ENCODE data around the gene AARS1.
"Not testable (repeated sequence)": the region's sequence is repeated elsewhere in the genome, so short reads cannot be mapped to it uniquely, and the experiment has no call there.

AARS1 gene

GRCh38 chr16:70254180-70254964 lies 34.9 kb downstream of the AARS1 start:
- Mint-ChIP-seq H3K27ac (peak overlapping the region in 1 of 2 donors; percentile 19), H3K4me3 (no peak overlapping the region), H3K4me1 (peaks cover 35% of the 10 kb centered on the region), H3K9me3 (no peaks in the 10 kb centered on the region), H3K27me3 (no peaks in the 10 kb centered on the region)
- DNase-seq (peak in 1 of 2 donors; percentile 19), ATAC-seq (no peak)

GRCh38 chr16:70253291-70254106 lies 35.8 kb downstream of the AARS1 start:
- Mint-ChIP-seq H3K4me3 (no peak overlapping the region), H3K27ac (peak overlapping the region in 1 of 2 donors; percentile 19), H3K4me1 (peaks cover 42% of the 10 kb centered on the region), H3K27me3 (no peaks in the 10 kb centered on the region), H3K9me3 (no peaks in the 10 kb centered on the region)
- ATAC-seq (no peak), DNase-seq (peak; percentile 30 to 40)

- no peaks in the 10 kb centered on the region for H3K27me3 Mint-ChIP-seq
- peak; percentile 36 to 38 for DNase-seq
- H3K4me1 Mint-ChIP-seq = peaks cover 42% of the 10 kb centered on the region
- H3K9me3 Mint-ChIP-seq = no peaks in the 10 kb centered on the region
- peak overlapping the region in 1 of 2 donors; percentile 83 for H3K4me3 Mint-ChIP-seq
- ATAC-seq = no peak
- peak overlapping the region in 1 of 2 donors; percentile 97 for H3K27ac Mint-ChIP-seq
Observed at GRCh38 chr16:70252355-70252988, 36.8 kb downstream of the AARS1 start.

- peak; percentile 95 for DNase-seq
- Mint-ChIP-seq H3K27ac (peak within 1 kb of the TSS; percentile 96 to 97), H3K4me1 (peaks cover 45% of the 10 kb centered on the region), H3K4me3 (peak within 1 kb of the TSS; percentile 85 to 89), H3K9me3 (no peaks in the 10 kb centered on the region), H3K27me3 (no peaks in the 10 kb centered on the region)
- peak; percentile 88 for ATAC-seq
Observed at GRCh38 chr16:70251629-70252354, 37.5 kb downstream of the AARS1 start, which contains the start of gene EXOSC6. TSS of gene EXOSC6 (minus strand) at chr16:70251940. CDS start at chr16:70251900, 40 bp downstream.

GRCh38 chr16:70250748-70251628 lies 38.3 kb downstream of the AARS1 start:
- peak; percentile 75 for ATAC-seq
- H3K27ac Mint-ChIP-seq = peak overlapping the region in 1 of 2 donors; percentile 78
- peak overlapping the region; percentile 85 to 89 for H3K4me3 Mint-ChIP-seq
- no peaks in the 10 kb centered on the region for H3K27me3 Mint-ChIP-seq
- H3K9me3 Mint-ChIP-seq = no peaks in the 10 kb centered on the region
- peak in 1 of 2 donors; percentile 69 for DNase-seq
- peaks cover 50% of the 10 kb centered on the region for H3K4me1 Mint-ChIP-seq

GRCh38 chr16:70249697-70250096 lies 39.6 kb downstream of the AARS1 start:
- H3K9me3 Mint-ChIP-seq, H3K27me3 Mint-ChIP-seq, ATAC-seq, DNase-seq: not testable (repeated sequence)
- Mint-ChIP-seq H3K4me3 (peak overlapping the region; percentile 64 to 85), H3K4me1 (peaks cover 50% of the 10 kb centered on the region), H3K27ac (peak overlapping the region; percentile 40 to 54)

- not testable (repeated sequence) for DNase-seq, H3K4me1 Mint-ChIP-seq, H3K4me3 Mint-ChIP-seq, ATAC-seq, H3K27me3 Mint-ChIP-seq, H3K9me3 Mint-ChIP-seq
- H3K27ac Mint-ChIP-seq = peak overlapping the region in 1 of 2 donors; percentile 16
Observed at GRCh38 chr16:70238773-70239172, 50.5 kb downstream of the AARS1 start.

GRCh38 chr16:70231831-70232230 lies 57.5 kb downstream of the AARS1 start:
- H3K27me3 Mint-ChIP-seq = not testable (repeated sequence)

GRCh38 chr16:70226024-70226423 lies 63.3 kb downstream of the AARS1 start:
- not testable (repeated sequence) for ATAC-seq, H3K9me3 Mint-ChIP-seq, H3K27ac Mint-ChIP-seq, H3K4me3 Mint-ChIP-seq, H3K27me3 Mint-ChIP-seq, DNase-seq
- peaks cover 17% of the 10 kb centered on the region for H3K4me1 Mint-ChIP-seq

More at GRCh38 chr16:70231831-70232230, 57.5 kb downstream of the AARS1 start:
- H3K9me3 Mint-ChIP-seq, H3K4me3 Mint-ChIP-seq, ATAC-seq, DNase-seq, H3K4me1 Mint-ChIP-seq, H3K27ac Mint-ChIP-seq: not testable (repeated sequence)

GRCh38 chr16:70225430-70225829 lies 63.9 kb downstream of the AARS1 start:
- Mint-ChIP-seq H3K27ac (peak overlapping the region in 1 of 2 donors; percentile 52), H3K4me1 (peaks cover 17% of the 10 kb centered on the region)
- H3K27me3 Mint-ChIP-seq, H3K4me3 Mint-ChIP-seq, DNase-seq, ATAC-seq, H3K9me3 Mint-ChIP-seq: not testable (repeated sequence)

- H3K27ac Mint-ChIP-seq, H3K27me3 Mint-ChIP-seq, DNase-seq, H3K4me3 Mint-ChIP-seq, H3K9me3 Mint-ChIP-seq, ATAC-seq: not testable (repeated sequence)
- peaks cover 17% of the 10 kb centered on the region for H3K4me1 Mint-ChIP-seq
Observed at GRCh38 chr16:70224645-70225044, 64.7 kb downstream of the AARS1 start.

- not testable (repeated sequence) for H3K27ac Mint-ChIP-seq, DNase-seq, H3K9me3 Mint-ChIP-seq, ATAC-seq, H3K27me3 Mint-ChIP-seq, H3K4me3 Mint-ChIP-seq
- peaks cover 17% of the 10 kb centered on the region for H3K4me1 Mint-ChIP-seq
Observed at GRCh38 chr16:70223971-70224513, 65.3 kb downstream of the AARS1 start.

GRCh38 chr16:70223216-70223615 lies 66.1 kb downstream of the AARS1 start:
- not testable (repeated sequence) for H3K27me3 Mint-ChIP-seq, DNase-seq, ATAC-seq, H3K4me3 Mint-ChIP-seq, H3K9me3 Mint-ChIP-seq
- Mint-ChIP-seq H3K27ac (peak overlapping the region; percentile 43 to 70), H3K4me1 (peaks cover 17% of the 10 kb centered on the region)

- DNase-seq, H3K9me3 Mint-ChIP-seq, H3K4me3 Mint-ChIP-seq, H3K27me3 Mint-ChIP-seq, ATAC-seq: not testable (repeated sequence)
- Mint-ChIP-seq H3K27ac (peak overlapping the region; percentile 1 to 67), H3K4me1 (peaks cover 17% of the 10 kb centered on the region)
Observed at GRCh38 chr16:70222574-70222973, 66.7 kb downstream of the AARS1 start.

Measured in stimulated activated naive CD8-positive, alpha-beta T cell treated with anti-CD3 and anti-CD28 coated beads, Interleukin-15, amount 100 ng/mL, for 72 hours (primary cell).